NCI-H1105 treated with DMSO at 0.1 percent for 48 hours (cell line): ENCODE data around the gene KRTAP8-1.
A peak's percentile ranks its signal among the peaks of the same experiment; 100 is the strongest.

Experiments
- DNase-seq: peaks from one replicate; lab custom pipeline; 2025; lab: John Stamatoyannopoulos, UW

The KRTAP8-1 gene

GRCh38 chr21:30813174-30813573 is at the start of gene KRTAP8-1:
Gene KRTAP8-1, minus strand, starts transcription at chr21:30813274. Its CDS starts 54 bp downstream, at chr21:30813220.
- no peak for DNase-seq

GRCh38 chr21:30847627-30848500 is 34.8 kb upstream of the KRTAP8-1 start:
- DNase-seq, result no peak

- no peak for DNase-seq
Measured at GRCh38 chr21:30842990-30843389, 29.9 kb upstream of the KRTAP8-1 start.

DNA sequence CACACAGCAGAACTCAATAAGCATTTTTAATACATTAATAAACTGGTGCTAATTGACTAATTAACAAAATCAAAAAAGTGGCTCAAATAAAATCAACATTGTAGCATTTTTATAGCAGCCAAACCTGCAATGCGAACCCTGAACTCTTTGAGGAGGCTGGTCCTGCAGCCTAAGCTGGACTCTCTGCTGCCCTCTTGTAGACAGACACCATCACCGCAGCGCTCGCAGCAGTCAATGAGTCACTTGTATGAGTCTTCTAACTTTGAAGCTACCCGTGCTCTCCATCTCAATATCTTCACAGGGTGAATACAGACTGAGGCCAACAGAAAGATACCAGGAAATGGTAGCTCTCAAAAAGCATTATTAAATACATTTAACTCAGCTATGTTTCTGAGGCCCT is 26.2 kb upstream of the KRTAP8-1 start:
- peak; percentile 9 for DNase-seq

GRCh38 chr21:30838536-30838935 is 25.5 kb upstream of the KRTAP8-1 start:
- no peak for DNase-seq

DNA sequence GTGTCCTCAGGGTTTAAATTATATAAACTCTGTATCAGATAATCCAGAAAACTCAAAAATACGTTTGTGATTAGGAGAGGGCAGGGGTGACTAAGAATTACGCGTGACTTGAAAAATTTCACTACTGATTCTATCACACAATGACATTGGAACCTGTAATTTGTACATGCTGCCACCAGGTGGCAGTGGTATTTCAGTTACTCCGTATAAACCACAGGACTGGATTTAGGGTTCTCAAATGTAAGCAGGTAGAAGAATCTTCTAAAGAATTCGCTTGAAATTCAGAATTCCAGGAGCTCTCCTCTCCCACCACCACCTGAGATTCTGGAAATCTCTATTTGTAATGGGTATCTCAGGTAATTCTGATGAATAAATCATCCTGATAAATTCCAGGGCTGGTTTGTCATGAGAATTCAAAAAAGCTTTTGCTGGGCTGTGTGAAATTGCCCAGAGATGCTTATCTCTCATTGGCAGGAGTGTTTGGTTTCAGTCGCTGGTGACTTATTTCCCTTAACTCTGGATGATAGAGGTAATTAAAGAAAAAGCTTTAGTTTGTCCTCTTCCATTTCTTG is 18.2 kb upstream of the KRTAP8-1 start:
- no peak for DNase-seq

DNA sequence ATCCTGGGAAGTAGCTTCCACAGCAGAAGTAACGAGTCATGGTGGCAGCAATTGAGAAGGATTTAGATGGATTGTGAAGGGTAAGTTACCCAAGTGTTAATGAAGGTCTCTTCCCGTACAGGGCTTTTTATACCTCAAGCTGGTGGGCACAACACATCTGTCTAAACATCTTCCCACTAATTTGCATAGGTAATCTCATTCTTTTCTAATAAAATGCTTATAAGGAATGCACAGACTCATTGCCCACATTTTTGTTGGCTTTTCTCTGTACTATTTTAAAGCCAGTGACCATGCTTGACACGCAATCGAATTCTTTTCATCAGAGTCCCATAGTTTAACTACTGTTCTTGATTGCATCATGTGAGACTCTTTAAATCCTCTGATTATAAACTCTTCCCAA is 16.6 kb upstream of the KRTAP8-1 start, which contains the start of gene KRTAP7-1:
KRTAP7-1 (minus strand) TSS at position 101 of the 400 bp plus-strand sequence; CDS start at position 40, 61 bp downstream.
- DNase-seq, result no peak

DNA sequence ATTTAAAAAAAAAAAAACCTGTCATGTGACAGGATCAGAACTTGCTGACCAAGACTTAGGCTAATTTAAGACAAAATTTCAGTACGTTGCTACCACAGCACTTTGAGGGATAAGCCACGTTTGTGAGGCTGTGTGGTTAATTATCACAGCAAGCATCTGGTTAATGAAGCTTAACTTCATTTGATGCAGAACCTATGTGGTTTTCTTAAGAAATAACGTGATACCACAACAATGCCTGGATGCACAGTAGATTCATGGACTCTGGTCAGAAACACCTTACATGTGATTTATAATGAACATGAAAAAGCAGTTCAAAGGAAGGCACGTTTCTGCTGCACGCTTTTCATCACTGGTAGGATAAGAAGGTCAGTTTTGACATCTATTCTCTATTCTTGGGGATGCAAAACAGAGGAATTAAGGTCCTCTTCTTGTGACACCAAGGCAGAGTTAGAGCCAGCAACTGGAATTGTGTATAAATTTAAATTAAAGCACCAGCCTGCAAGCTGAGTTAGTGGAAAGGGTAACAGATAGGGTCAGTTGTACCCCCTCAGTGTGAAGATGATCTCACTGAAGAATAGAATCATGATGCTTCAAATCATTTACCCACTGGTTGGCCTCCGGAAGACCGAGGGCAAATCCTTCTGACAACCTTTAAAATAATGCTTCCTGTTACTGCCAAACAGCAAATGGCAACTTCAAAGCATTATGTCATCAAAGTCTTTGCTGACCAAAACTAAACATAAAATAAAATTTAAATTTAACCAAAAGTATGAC is 6.0 kb upstream of the KRTAP8-1 start:
- no peak for DNase-seq

DNA sequence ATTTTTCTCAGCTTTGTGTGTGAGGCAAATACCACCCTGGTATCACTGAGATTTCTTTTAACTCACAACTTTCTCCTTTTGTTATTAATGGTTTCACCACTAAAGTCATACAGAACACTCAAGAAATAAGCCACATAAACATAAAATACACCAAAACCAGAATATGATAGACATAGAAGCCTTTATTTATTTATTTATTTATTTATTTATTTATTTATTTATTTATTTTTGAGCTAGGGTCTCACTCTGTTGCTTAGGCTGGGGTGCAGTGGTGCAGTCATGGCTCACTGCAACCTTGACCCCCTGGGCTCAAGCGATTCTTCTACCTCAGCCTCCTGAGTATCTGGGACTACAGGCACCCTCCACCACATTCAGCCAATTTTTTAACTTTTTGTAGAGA is 12.5 kb downstream of the KRTAP8-1 start:
- DNase-seq, result no peak

DNA sequence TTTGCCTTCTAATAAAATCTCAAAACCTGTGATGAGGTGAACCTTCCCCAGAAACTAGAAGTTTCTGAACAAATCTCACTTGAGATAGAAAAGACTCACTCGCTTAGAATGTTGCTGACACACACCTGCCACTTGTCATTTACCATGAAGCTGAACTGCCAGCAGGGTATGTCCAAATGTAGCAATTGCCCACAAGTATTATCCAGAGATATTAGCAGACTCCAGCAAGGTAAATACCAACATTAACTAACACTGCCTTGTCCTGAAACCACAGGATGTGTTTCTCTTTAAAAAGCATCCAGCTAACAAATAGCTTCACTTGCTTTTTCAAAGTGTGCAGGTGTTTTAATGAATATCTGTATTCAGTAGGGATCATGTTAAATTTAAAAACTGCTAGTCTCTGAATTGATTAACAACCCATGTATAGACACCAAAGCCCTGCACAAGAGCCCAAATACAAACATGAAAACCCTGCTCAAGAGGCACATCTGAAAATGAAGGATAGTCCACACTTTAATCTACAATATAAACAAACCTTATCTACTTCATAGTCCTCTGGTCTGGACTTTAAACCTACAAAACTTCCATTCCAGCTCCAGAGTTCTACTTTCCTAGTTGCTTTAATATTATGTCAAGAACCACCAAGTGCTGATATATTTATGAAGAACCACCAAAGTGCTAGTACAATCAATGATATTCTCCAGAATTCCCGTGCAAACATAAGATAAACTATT is 19.3 kb downstream of the KRTAP8-1 start:
- no peak for DNase-seq

- no peak for DNase-seq
Measured at GRCh38 chr21:30779249-30779648, 33.8 kb downstream of the KRTAP8-1 start.

GRCh38 chr21:30769724-30770431 is 43.2 kb downstream of the KRTAP8-1 start:
- no peak for DNase-seq
